Measurements from ENCODE around the gene DLX4.

Gene DLX4

GRCh38 chr17:49959183-49959935 is 9.6 kb upstream of the DLX4 start:
- TF ChIP-seq GLIS3 (CRISPR knock-in tag; IDR thresholded peaks at IDR 0.05), result no peak
- no peak for TF ChIP-seq PPARA (CRISPR knock-in tag; IDR thresholded peaks at IDR 0.05; ENCODE audit: borderline replicate concordance)
- TF ChIP-seq TSHZ2 (CRISPR knock-in tag; IDR thresholded peaks at IDR 0.05), result no peak
- TF ChIP-seq ZFP3 (CRISPR knock-in tag; IDR thresholded peaks at IDR 0.05), result no peak
- no peak for TF ChIP-seq ESRRG (CRISPR knock-in tag; IDR thresholded peaks at IDR 0.05)
- no peak for TF ChIP-seq OSR1 (CRISPR knock-in tag; IDR thresholded peaks at IDR 0.05)
- no peak for TF ChIP-seq TCF4 (CRISPR knock-in tag; IDR thresholded peaks at IDR 0.05; ENCODE audit: borderline replicate concordance)
- TF ChIP-seq ZC3H10 (CRISPR knock-in tag; IDR thresholded peaks at IDR 0.05), result no peak
- TF ChIP-seq POU6F1 (CRISPR knock-in tag; IDR thresholded peaks at IDR 0.05; ENCODE audit: borderline replicate concordance, low read depth), result no peak
- no peak for TF ChIP-seq BACH2 (CRISPR knock-in tag; IDR thresholded peaks at IDR 0.05; ENCODE audit: borderline replicate concordance)
- no peak for TF ChIP-seq ZNF8 (CRISPR knock-in tag; IDR thresholded peaks at IDR 0.05)
- TF ChIP-seq ZNF70 (CRISPR knock-in tag; IDR thresholded peaks at IDR 0.05), result no peak
- TF ChIP-seq, protein P1, sequence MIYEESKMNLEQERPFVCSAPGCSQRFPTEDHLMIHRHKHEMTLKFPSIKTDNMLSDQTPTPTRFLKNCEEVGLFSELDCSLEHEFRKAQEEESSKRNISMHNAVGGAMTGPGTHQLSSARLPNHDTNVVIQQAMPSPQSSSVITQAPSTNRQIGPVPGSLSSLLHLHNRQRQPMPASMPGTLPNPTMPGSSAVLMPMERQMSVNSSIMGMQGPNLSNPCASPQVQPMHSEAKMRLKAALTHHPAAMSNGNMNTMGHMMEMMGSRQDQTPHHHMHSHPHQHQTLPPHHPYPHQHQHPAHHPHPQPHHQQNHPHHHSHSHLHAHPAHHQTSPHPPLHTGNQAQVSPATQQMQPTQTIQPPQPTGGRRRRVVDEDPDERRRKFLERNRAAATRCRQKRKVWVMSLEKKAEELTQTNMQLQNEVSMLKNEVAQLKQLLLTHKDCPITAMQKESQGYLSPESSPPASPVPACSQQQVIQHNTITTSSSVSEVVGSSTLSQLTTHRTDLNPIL (CRISPR knock-in tag; IDR thresholded peaks at IDR 0.05; ENCODE audit: low read depth), result no peak
- ATAC-seq, result no peak

DNA sequence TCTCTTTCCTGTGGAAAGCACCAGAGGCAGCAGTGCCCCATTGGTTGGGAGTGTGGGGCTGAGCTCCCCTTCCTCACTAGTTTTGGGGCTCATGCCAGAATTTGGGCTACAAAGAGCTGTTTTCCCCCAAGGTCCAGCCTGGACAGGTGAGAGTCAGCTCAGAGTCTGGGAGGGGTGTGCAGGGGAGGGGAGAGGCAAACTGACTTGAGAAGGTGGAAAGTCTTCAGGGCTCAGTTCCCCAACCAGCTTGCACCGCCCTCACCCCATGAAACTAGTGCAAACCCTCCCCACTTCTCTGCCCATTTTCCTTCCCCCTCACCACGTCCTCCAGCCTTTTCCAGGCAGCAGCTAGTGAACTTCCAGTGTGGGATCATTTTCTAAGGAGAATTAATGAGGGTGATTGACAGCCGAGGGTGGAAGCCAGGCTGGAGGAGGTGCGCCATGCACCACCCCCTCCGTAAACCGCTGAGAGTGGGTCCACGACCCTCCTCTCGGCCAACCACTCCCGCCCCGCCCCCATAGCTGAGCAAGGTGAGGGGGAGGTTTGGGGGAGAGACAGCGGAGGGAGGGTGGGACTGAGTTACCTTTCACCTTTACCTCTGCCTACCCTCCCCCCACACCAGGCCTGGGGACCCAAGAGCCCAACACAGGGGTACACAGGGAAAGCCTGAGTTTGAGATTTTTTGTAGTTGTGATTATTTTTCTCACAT is 6.2 kb upstream of the DLX4 start:
- TF ChIP-seq ZNF565 (CRISPR knock-in tag; conservative IDR thresholded peaks at IDR 0.05; ENCODE audit: low read depth), result no peak
- TF ChIP-seq TSHZ2 (CRISPR knock-in tag; IDR thresholded peaks at IDR 0.05), result no peak
- no peak for TF ChIP-seq CSDC2 (CRISPR knock-in tag; IDR thresholded peaks at IDR 0.05)
- TF ChIP-seq ARNTL (CRISPR knock-in tag; IDR thresholded peaks at IDR 0.05; ENCODE audit: borderline replicate concordance, low read depth), result no peak
- TF ChIP-seq ZFP3 (CRISPR knock-in tag; IDR thresholded peaks at IDR 0.05), result no peak
- no peak for TF ChIP-seq POU6F1 (CRISPR knock-in tag; IDR thresholded peaks at IDR 0.05; ENCODE audit: borderline replicate concordance, low read depth)
- TF ChIP-seq ZNF70 (CRISPR knock-in tag; IDR thresholded peaks at IDR 0.05), result no peak
- TF ChIP-seq TOX (CRISPR knock-in tag; IDR thresholded peaks at IDR 0.05; ENCODE audit: borderline replicate concordance), result no peak
- TF ChIP-seq, protein P2, sequence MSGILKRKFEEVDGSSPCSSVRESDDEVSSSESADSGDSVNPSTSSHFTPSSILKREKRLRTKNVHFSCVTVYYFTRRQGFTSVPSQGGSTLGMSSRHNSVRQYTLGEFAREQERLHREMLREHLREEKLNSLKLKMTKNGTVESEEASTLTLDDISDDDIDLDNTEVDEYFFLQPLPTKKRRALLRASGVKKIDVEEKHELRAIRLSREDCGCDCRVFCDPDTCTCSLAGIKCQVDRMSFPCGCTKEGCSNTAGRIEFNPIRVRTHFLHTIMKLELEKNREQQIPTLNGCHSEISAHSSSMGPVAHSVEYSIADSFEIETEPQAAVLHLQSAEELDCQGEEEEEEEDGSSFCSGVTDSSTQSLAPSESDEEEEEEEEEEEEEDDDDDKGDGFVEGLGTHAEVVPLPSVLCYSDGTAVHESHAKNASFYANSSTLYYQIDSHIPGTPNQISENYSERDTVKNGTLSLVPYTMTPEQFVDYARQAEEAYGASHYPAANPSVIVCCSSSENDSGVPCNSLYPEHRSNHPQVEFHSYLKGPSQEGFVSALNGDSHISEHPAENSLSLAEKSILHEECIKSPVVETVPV (CRISPR knock-in tag; IDR thresholded peaks at IDR 0.05), result no peak
- TF ChIP-seq ISL1 (CRISPR knock-in tag; IDR thresholded peaks at IDR 0.05), result no peak
- TF ChIP-seq PPARA (CRISPR knock-in tag; IDR thresholded peaks at IDR 0.05; ENCODE audit: borderline replicate concordance), result no peak
- TF ChIP-seq TCF4 (CRISPR knock-in tag; IDR thresholded peaks at IDR 0.05; ENCODE audit: borderline replicate concordance), result no peak
- TF ChIP-seq BACH2 (CRISPR knock-in tag; IDR thresholded peaks at IDR 0.05; ENCODE audit: borderline replicate concordance), result no peak
- no peak for ATAC-seq
